ENCODE data around the gene CPNE8.
A peak's percentile ranks its signal among the peaks of the same experiment; 100 is the strongest.

CPNE8 gene

GRCh38 chr12:38907201-38907923 lies 2.0 kb upstream of the CPNE8 start:
- Mint-ChIP-seq H3K27me3 (peaks cover 14% of the 10 kb centered on the region), H3K4me1 (peaks cover 29% of the 10 kb centered on the region), H3K27ac (peak overlapping the region; percentile 88), H3K9me3 (no peaks in the 10 kb centered on the region), H3K4me3 (peak overlapping the region; percentile 81), H3K36me3 (no peaks in the 10 kb centered on the region)

- peak overlapping the region; percentile 90 for H3K27ac Mint-ChIP-seq
- H3K36me3 Mint-ChIP-seq, result no peaks in the 10 kb centered on the region
- no peaks in the 10 kb centered on the region for H3K9me3 Mint-ChIP-seq
- peaks cover 14% of the 10 kb centered on the region for H3K27me3 Mint-ChIP-seq
- peaks cover 33% of the 10 kb centered on the region for H3K4me1 Mint-ChIP-seq
- peak overlapping the region; percentile 81 for H3K4me3 Mint-ChIP-seq
Measured at GRCh38 chr12:38906482-38907200, 1.2 kb upstream of the CPNE8 start.

- Mint-ChIP-seq H3K27me3 (peaks cover 9% of the 10 kb centered on the region), H3K36me3 (no peaks in the 10 kb centered on the region), H3K4me1 (peaks cover 33% of the 10 kb centered on the region), H3K27ac (peak overlapping the region; percentile 86), H3K9me3 (no peaks in the 10 kb centered on the region), H3K4me3 (peak overlapping the region; percentile 81)
Measured at GRCh38 chr12:38904537-38905479, 583 bp downstream of the CPNE8 start.

GRCh38 chr12:38903596-38903995 lies 1.8 kb downstream of the CPNE8 start:
- Mint-ChIP-seq H3K27me3 (peaks cover 4% of the 10 kb centered on the region), H3K9me3 (no peaks in the 10 kb centered on the region), H3K4me3 (peak overlapping the region; percentile 59), H3K27ac (no peak overlapping the region), H3K4me1 (peaks cover 33% of the 10 kb centered on the region), H3K36me3 (no peaks in the 10 kb centered on the region)

- peaks cover 4% of the 10 kb centered on the region for H3K4me1 Mint-ChIP-seq
- H3K27ac Mint-ChIP-seq, result no peak overlapping the region
- no peaks in the 10 kb centered on the region for H3K36me3 Mint-ChIP-seq
- H3K9me3 Mint-ChIP-seq, result no peaks in the 10 kb centered on the region
- H3K4me3 Mint-ChIP-seq, result no peak overlapping the region
- H3K27me3 Mint-ChIP-seq, result no peaks in the 10 kb centered on the region
Measured at GRCh38 chr12:38898001-38898684, 7.2 kb downstream of the CPNE8 start.

GRCh38 chr12:38895446-38895845 lies 9.9 kb downstream of the CPNE8 start:
- Mint-ChIP-seq H3K4me1 (peaks cover 3% of the 10 kb centered on the region), H3K27me3 (no peaks in the 10 kb centered on the region), H3K9me3 (no peaks in the 10 kb centered on the region), H3K36me3 (no peaks in the 10 kb centered on the region), H3K27ac (no peak overlapping the region), H3K4me3 (no peak overlapping the region)

- Mint-ChIP-seq H3K4me1 (peaks cover 3% of the 10 kb centered on the region), H3K9me3 (no peaks in the 10 kb centered on the region), H3K27me3 (no peaks in the 10 kb centered on the region), H3K27ac (no peak overlapping the region), H3K36me3 (peaks cover 2% of the 10 kb centered on the region), H3K4me3 (no peak overlapping the region)
Measured at GRCh38 chr12:38892976-38893375, 12.4 kb downstream of the CPNE8 start.

GRCh38 chr12:38892087-38892786 lies 13.2 kb downstream of the CPNE8 start:
- Mint-ChIP-seq H3K4me1 (peaks cover 3% of the 10 kb centered on the region), H3K9me3 (no peaks in the 10 kb centered on the region), H3K27me3 (no peaks in the 10 kb centered on the region), H3K4me3 (no peak overlapping the region), H3K36me3 (peaks cover 2% of the 10 kb centered on the region), H3K27ac (no peak overlapping the region)

- Mint-ChIP-seq H3K36me3 (peaks cover 2% of the 10 kb centered on the region), H3K4me1 (peaks cover 3% of the 10 kb centered on the region), H3K27ac (no peak overlapping the region), H3K9me3 (no peaks in the 10 kb centered on the region), H3K4me3 (no peak overlapping the region), H3K27me3 (no peaks in the 10 kb centered on the region)
Measured at GRCh38 chr12:38890102-38890855, 15.1 kb downstream of the CPNE8 start.

GRCh38 chr12:38889297-38889815 lies 16.0 kb downstream of the CPNE8 start:
- peaks cover 2% of the 10 kb centered on the region for H3K36me3 Mint-ChIP-seq
- no peaks in the 10 kb centered on the region for H3K9me3 Mint-ChIP-seq
- no peaks in the 10 kb centered on the region for H3K27me3 Mint-ChIP-seq
- peaks cover 3% of the 10 kb centered on the region for H3K4me1 Mint-ChIP-seq
- H3K27ac Mint-ChIP-seq, result no peak overlapping the region
- no peak overlapping the region for H3K4me3 Mint-ChIP-seq

- Mint-ChIP-seq H3K9me3 (no peaks in the 10 kb centered on the region), H3K36me3 (peaks cover 3% of the 10 kb centered on the region), H3K27ac (no peak overlapping the region), H3K4me3 (no peak overlapping the region), H3K27me3 (no peaks in the 10 kb centered on the region), H3K4me1 (peaks cover 3% of the 10 kb centered on the region)
Measured at GRCh38 chr12:38887770-38888169, 17.6 kb downstream of the CPNE8 start.

GRCh38 chr12:38886931-38887330 lies 18.5 kb downstream of the CPNE8 start:
- Mint-ChIP-seq H3K9me3 (no peaks in the 10 kb centered on the region), H3K27ac (no peak overlapping the region), H3K4me1 (no peaks in the 10 kb centered on the region), H3K36me3 (peaks cover 5% of the 10 kb centered on the region), H3K27me3 (no peaks in the 10 kb centered on the region), H3K4me3 (no peak overlapping the region)

- Mint-ChIP-seq H3K4me1 (no peaks in the 10 kb centered on the region), H3K36me3 (peaks cover 6% of the 10 kb centered on the region), H3K9me3 (no peaks in the 10 kb centered on the region), H3K4me3 (no peak overlapping the region), H3K27ac (no peak overlapping the region), H3K27me3 (no peaks in the 10 kb centered on the region)
Measured at GRCh38 chr12:38886064-38886463, 19.3 kb downstream of the CPNE8 start.

GRCh38 chr12:38884666-38885065 lies 20.7 kb downstream of the CPNE8 start:
- Mint-ChIP-seq H3K4me3 (no peak overlapping the region), H3K36me3 (peaks cover 6% of the 10 kb centered on the region), H3K9me3 (no peaks in the 10 kb centered on the region), H3K27ac (no peak overlapping the region), H3K4me1 (no peaks in the 10 kb centered on the region), H3K27me3 (no peaks in the 10 kb centered on the region)
